ENCODE results near the gene CEND1. TPM values are rescaled to one million over a fixed set of nuclear protein-coding genes. Genes with fewer than 3 reads are reported as not detected.

The CEND1 gene
- polyA plus RNA-seq, 1 donor (not counting 4 experiments of a cell fraction or from before 2014, with no cell fraction given) = not detected

DNA sequence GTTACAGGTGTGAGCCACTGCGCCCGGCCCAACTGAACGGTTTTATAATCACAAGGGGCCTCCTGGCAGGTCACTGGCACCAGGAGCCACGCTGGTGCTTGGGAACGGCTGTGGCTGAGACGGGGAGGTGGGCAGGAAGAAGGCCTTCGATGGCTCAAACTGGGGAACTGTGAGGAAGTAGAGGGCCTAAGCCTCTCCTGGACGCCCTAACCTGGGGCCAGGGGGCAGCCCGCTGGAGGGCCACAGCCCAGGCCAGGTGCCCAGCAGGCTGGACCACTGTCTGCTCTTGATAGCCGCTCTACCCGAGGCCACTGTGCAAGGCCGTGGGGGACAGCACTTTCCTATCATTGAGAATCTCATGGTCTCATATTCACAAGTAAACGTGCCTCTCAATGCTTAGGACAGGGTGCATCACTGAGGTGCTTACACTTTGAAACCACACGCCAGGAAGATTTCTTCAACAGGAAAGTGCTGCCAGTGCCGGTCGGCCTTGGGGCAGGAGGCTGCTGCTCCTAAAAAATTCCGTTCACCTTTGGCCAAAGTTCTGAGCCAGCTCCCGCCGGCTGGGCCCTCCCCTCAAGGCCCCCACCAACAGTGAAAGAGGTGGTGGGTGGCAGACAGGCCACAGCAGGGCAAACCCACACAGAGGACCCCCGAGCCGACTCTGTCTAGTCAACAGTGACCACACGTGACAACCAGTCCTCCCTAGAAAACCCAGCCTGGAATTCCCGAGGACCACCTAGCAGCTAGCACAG lies 19.8 kb downstream of the CEND1 start:
- no peaks in the 10 kb centered on the region for H3K9me3 ChIP-seq (ENCODE audit: control insufficient read depth, low read depth, low read length)
- H2AFZ ChIP-seq (ENCODE audit: control insufficient read depth, low read length) = no peak overlapping the region
- DNase-seq (ENCODE audit: low read depth, low spot score) (no peak), FAIRE-seq (no peak)
- H3K79me2 ChIP-seq (ENCODE audit: control insufficient read depth, insufficient read depth, low read length) = peaks cover 47% of the 10 kb centered on the region
- peaks cover 3% of the 10 kb centered on the region for H3K4me1 ChIP-seq (ENCODE audit: control insufficient read depth, extremely low read depth, insufficient read depth, low read length)
- peaks cover 49 to 55% of the 10 kb centered on the region in 2 experiments for H3K36me3 ChIP-seq (ENCODE audit: control insufficient read depth in 2 of 2, extremely low read depth in 1 of 2, insufficient read depth in 2 of 2, low read length in 2 of 2)
- no peak overlapping the region for H3K4me2 ChIP-seq (ENCODE audit: control insufficient read depth, extremely low read depth, insufficient read depth, low read depth, low read length)
- H4K20me1 ChIP-seq (ENCODE audit: control insufficient read depth, extremely low read depth, insufficient read depth, low read length) = peaks cover 8% of the 10 kb centered on the region
- dilution Hi-C loops (cut with MboI; ENCODE audit: extremely low pct_ligation_motif_present, low sequenced_read_pairs) = no loop called here
- H3K27ac ChIP-seq (ENCODE audit: control insufficient read depth, insufficient read depth, low read length) = no peak overlapping the region
- H3K9ac ChIP-seq (ENCODE audit: control insufficient read depth, extremely low read depth, insufficient read depth, low read length) = no peak overlapping the region
- no peak for TF ChIP-seq EZH2 (IDR thresholded peaks at IDR 0.05; ENCODE audit: low read length)
- TF ChIP-seq, protein P1, sequence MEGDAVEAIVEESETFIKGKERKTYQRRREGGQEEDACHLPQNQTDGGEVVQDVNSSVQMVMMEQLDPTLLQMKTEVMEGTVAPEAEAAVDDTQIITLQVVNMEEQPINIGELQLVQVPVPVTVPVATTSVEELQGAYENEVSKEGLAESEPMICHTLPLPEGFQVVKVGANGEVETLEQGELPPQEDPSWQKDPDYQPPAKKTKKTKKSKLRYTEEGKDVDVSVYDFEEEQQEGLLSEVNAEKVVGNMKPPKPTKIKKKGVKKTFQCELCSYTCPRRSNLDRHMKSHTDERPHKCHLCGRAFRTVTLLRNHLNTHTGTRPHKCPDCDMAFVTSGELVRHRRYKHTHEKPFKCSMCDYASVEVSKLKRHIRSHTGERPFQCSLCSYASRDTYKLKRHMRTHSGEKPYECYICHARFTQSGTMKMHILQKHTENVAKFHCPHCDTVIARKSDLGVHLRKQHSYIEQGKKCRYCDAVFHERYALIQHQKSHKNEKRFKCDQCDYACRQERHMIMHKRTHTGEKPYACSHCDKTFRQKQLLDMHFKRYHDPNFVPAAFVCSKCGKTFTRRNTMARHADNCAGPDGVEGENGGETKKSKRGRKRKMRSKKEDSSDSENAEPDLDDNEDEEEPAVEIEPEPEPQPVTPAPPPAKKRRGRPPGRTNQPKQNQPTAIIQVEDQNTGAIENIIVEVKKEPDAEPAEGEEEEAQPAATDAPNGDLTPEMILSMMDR (optimal IDR thresholded peaks at IDR 0.05 in 1 of 3, IDR thresholded peaks at IDR 0.05 in 1 of 3, conservative IDR thresholded peaks at IDR 0.05 in 1 of 3; ENCODE audit: extremely low read depth in 1 of 3, insufficient read depth in 2 of 3, low read length in 3 of 3) = no peak
- H3K9me1 ChIP-seq (ENCODE audit: control insufficient read depth, extremely low read depth, insufficient read depth, low read length) = peaks cover 3% of the 10 kb centered on the region
- no peaks in the 10 kb centered on the region for H3K27me3 ChIP-seq (ENCODE audit: control insufficient read depth, extremely low read depth, insufficient read depth, low read length)
- no peak overlapping the region for H3K4me3 ChIP-seq (ENCODE audit: control insufficient read depth in 2 of 3, extremely low read depth in 1 of 3, insufficient read depth in 2 of 3, low read depth in 1 of 3, low read length in 3 of 3)

DNA sequence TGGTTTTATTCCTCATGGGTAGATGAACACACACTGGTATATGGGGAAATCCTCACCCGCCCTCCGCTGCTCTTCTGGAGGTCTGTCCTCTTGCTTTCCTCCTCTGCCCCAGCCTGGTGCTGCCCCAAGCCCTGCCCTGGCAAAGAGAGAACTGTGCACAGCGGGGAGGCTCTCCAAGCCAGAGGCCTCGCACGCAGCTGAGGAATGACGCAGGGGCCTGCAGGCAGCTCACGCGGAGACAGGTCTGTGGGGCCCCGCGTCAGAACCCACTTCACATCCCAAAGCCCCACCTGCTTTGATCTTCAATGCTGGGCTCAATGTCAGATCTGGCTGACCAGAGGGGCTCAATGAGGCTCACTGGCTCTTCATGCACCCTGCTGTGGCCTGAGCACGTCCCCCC lies 22.7 kb downstream of the CEND1 start:
- Histone ChIP-seq H3K4me1 (ENCODE audit: control insufficient read depth, extremely low read depth, insufficient read depth, low read length) (peaks cover 16% of the 10 kb centered on the region), H2AFZ (ENCODE audit: control insufficient read depth, low read length) (no peak overlapping the region), H3K4me2 (ENCODE audit: control insufficient read depth, extremely low read depth, insufficient read depth, low read depth, low read length) (no peak overlapping the region), H3K27me3 (ENCODE audit: control insufficient read depth, extremely low read depth, insufficient read depth, low read length) (no peaks in the 10 kb centered on the region), H3K27ac (ENCODE audit: control insufficient read depth, insufficient read depth, low read length) (no peak overlapping the region), H3K4me3 (ENCODE audit: control insufficient read depth in 2 of 3, extremely low read depth in 1 of 3, insufficient read depth in 2 of 3, low read depth in 1 of 3, low read length in 3 of 3) (no peak overlapping the region), H3K79me2 (ENCODE audit: control insufficient read depth, insufficient read depth, low read length) (peaks cover 19% of the 10 kb centered on the region), H4K20me1 (ENCODE audit: control insufficient read depth, extremely low read depth, insufficient read depth, low read length) (peaks cover 15% of the 10 kb centered on the region), H3K36me3 (ENCODE audit: control insufficient read depth in 2 of 2, extremely low read depth in 1 of 2, insufficient read depth in 2 of 2, low read length in 2 of 2) (peaks cover 47 to 56% of the 10 kb centered on the region in 2 experiments), H3K9me3 (ENCODE audit: control insufficient read depth, low read depth, low read length) (no peaks in the 10 kb centered on the region), H3K9me1 (ENCODE audit: control insufficient read depth, extremely low read depth, insufficient read depth, low read length) (peaks cover 3% of the 10 kb centered on the region), H3K9ac (ENCODE audit: control insufficient read depth, extremely low read depth, insufficient read depth, low read length) (no peak overlapping the region)
- TF ChIP-seq, protein P1 (optimal IDR thresholded peaks at IDR 0.05 in 1 of 3, IDR thresholded peaks at IDR 0.05 in 1 of 3, conservative IDR thresholded peaks at IDR 0.05 in 1 of 3; ENCODE audit: extremely low read depth in 1 of 3, insufficient read depth in 2 of 3, low read length in 3 of 3) = no peak
- no peak for TF ChIP-seq EZH2 (IDR thresholded peaks at IDR 0.05; ENCODE audit: low read length)
- FAIRE-seq (no peak), DNase-seq (ENCODE audit: low read depth, low spot score) (no peak)
- dilution Hi-C loops (cut with MboI; ENCODE audit: extremely low pct_ligation_motif_present, low sequenced_read_pairs) = no loop called here

Measured in keratinocyte (primary cell).